Measurements from ENCODE around the gene MPV17L2. TPM values are rescaled to one million over a fixed set of nuclear protein-coding genes. Genes with fewer than 3 reads are reported as not detected.
A peak's percentile ranks its signal among the peaks of the same experiment; 100 is the strongest.

Gene MPV17L2
- total RNA-seq, 4 donors from 2014 or later: 5.2 to 19.7 (median 11.1) TPM

DNA sequence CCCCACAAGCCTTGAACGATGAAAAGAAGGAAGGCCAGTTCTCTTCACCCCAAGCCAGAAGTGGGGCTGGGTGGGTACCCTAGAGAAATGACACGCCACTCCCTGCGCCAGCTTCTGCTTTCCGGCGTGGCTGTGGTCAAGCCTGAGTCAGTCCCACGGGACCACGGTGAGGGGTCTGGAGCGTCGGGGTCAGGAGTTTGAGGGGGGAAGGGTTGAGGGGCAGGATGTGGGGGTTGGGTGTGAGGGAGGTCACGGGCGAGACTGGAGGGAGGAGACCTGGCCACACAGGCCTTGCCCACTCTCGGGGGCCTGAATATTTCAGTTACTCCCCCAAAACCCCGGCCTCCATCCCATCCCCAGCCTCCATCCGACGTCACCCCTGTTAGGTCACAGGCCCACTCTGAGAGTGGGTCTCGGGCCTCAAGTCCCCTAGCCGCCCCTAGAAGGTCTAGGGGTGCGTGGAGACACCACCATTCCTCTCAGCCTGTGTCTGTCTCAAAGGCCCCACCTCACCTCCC is 19.9 kb upstream of the MPV17L2 start:
- peak overlapping the region; percentile 44 to 68 for H3K27ac ChIP-seq
- peaks cover 0 to 3% of the 10 kb centered on the region in 2 donors for H3K4me1 ChIP-seq
- DNase-seq: peak in 1 of 2 donors; percentile 40
- intact Hi-C loops (cut with DNase I; ENCODE audit: low total_unique reads): no loop called here
- TF ChIP-seq POLR2A (IDR thresholded peaks at IDR 0.05): no peak
- TF ChIP-seq, protein P1, sequence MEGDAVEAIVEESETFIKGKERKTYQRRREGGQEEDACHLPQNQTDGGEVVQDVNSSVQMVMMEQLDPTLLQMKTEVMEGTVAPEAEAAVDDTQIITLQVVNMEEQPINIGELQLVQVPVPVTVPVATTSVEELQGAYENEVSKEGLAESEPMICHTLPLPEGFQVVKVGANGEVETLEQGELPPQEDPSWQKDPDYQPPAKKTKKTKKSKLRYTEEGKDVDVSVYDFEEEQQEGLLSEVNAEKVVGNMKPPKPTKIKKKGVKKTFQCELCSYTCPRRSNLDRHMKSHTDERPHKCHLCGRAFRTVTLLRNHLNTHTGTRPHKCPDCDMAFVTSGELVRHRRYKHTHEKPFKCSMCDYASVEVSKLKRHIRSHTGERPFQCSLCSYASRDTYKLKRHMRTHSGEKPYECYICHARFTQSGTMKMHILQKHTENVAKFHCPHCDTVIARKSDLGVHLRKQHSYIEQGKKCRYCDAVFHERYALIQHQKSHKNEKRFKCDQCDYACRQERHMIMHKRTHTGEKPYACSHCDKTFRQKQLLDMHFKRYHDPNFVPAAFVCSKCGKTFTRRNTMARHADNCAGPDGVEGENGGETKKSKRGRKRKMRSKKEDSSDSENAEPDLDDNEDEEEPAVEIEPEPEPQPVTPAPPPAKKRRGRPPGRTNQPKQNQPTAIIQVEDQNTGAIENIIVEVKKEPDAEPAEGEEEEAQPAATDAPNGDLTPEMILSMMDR (IDR thresholded peaks at IDR 0.05): no peak
- H3K4me3 ChIP-seq: peak overlapping the region; percentile 51 to 53
- no peaks in the 10 kb centered on the region for H3K9me3 ChIP-seq
- H3K36me3 ChIP-seq: no peaks in the 10 kb centered on the region
- no peaks in the 10 kb centered on the region for H3K27me3 ChIP-seq

DNA sequence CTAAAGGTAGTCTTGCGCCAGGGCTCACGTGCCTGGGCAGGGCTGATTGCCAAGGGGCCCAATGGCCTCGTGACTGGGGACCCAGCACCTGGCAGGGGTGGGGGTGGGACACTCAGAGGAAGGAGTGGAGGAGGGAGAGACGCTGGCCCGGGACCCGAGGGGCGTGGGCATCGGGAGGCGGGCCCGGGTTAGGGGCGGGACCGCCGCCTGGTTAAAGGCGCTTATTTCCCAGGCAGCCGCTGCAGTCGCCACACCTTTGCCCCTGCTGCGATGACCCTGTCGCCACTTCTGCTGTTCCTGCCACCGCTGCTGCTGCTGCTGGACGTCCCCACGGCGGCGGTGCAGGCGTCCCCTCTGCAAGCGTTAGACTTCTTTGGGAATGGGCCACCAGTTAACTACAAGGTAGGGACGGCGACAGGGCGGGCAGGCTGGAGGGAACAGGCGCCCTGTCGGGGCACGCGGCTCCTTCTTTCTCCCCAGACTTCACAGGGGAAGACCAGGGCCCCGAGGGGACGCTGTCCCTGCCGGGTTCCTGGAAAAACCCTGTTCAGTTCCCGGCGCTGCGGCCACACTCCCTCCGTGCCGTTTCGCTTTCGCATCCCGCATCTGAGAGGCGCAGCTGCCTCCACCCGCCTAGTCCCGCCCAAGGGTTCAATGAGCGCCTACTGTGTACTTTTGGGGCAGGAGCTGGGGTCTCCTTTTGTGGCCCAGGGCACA is 19.3 kb upstream of the MPV17L2 start, which contains the start of gene IFI30:
IFI30 (plus strand) TSS at position 242 of the 717 bp plus-strand sequence; CDS start at position 271, 29 bp downstream.
- H3K36me3 ChIP-seq: no peaks in the 10 kb centered on the region
- no peaks in the 10 kb centered on the region for H3K27me3 ChIP-seq
- H3K4me3 ChIP-seq: peak within 1 kb of the TSS; percentile 51 to 53
- TF ChIP-seq POLR2A (IDR thresholded peaks at IDR 0.05): peak; percentile 9 to 43
- TF ChIP-seq, protein P1 (IDR thresholded peaks at IDR 0.05): no peak
- peaks cover 0 to 3% of the 10 kb centered on the region in 2 donors for H3K4me1 ChIP-seq
- intact Hi-C loops (cut with DNase I; ENCODE audit: low total_unique reads): no loop called here
- H3K27ac ChIP-seq: peak within 1 kb of the TSS; percentile 44 to 68
- peak; percentile 71 to 76 for DNase-seq
- H3K9me3 ChIP-seq: no peaks in the 10 kb centered on the region

DNA sequence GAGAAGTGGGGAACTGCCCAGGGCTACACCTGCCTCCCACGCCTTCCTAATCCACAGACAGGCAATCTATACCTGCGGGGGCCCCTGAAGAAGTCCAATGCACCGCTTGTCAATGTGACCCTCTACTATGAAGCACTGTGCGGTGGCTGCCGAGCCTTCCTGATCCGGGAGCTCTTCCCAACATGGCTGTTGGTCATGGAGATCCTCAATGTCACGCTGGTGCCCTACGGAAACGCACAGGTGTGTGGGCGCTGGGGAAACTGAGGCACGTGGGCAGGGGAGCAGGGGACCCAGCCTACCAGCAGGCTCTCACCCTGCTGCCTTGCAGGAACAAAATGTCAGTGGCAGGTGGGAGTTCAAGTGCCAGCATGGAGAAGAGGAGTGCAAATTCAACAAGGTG is 18.0 kb upstream of the MPV17L2 start:
- no peak overlapping the region for H3K27ac ChIP-seq
- intact Hi-C loops (cut with DNase I; ENCODE audit: low total_unique reads): no loop called here
- DNase-seq: no peak
- H3K36me3 ChIP-seq: no peaks in the 10 kb centered on the region
- H3K4me3 ChIP-seq: no peak overlapping the region
- TF ChIP-seq, protein P1 (IDR thresholded peaks at IDR 0.05): no peak
- TF ChIP-seq POLR2A (IDR thresholded peaks at IDR 0.05): no peak
- no peaks in the 10 kb centered on the region for H3K9me3 ChIP-seq
- H3K4me1 ChIP-seq: peaks cover 0 to 3% of the 10 kb centered on the region in 2 donors
- H3K27me3 ChIP-seq: no peaks in the 10 kb centered on the region

DNA sequence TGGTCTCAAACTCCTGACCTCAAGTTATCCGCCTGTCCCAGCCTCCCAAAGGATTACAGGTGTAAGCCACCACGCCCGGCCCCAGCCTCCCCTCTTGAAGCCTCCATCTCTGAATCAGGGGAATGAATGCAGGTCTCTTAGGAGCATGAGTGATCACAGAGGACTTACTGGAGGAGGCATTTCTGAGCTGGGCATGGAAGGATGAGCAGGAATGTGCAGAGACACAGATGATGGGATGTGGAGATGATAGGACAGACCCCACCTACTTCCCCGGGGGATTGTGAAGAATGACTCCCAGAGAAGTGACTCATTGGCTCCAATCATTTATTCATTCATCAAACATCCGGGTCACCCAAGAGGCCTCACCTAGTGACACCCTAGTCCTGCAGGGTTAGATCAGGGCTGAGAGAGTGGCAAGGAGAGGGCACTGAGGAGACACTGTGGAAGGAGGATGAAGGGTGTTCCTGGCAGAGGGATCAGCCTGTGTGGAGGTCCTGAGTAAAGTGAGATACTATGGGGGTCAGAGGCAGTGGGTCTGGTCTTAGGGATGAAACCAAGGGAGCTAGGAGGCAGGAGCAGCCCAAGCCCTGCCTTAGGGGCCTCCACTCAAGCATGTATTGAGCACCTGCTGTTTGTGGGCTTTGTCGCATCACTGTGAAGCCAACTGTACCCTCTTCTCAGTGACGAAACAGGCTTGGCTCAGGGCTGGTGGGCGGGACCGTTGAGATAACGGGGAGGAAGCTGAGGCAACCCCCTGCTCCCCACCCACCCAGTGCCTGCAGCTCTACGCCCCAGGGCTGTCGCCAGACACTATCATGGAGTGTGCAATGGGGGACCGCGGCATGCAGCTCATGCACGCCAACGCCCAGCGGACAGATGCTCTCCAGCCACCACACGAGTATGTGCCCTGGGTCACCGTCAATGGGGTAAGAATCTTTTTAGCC is 16.4 kb upstream of the MPV17L2 start:
- Histone ChIP-seq H3K36me3 (no peaks in the 10 kb centered on the region), H3K27ac (no peak overlapping the region), H3K4me1 (peaks cover 0 to 3% of the 10 kb centered on the region in 2 donors), H3K27me3 (no peaks in the 10 kb centered on the region), H3K9me3 (no peaks in the 10 kb centered on the region), H3K4me3 (no peak overlapping the region)
- no peak for DNase-seq
- TF ChIP-seq POLR2A (IDR thresholded peaks at IDR 0.05): no peak
- TF ChIP-seq, protein P1 (IDR thresholded peaks at IDR 0.05): no peak
- intact Hi-C loops (cut with DNase I; ENCODE audit: low total_unique reads): no loop called here

Measured in uterus (tissue), 4 donors.